Measurements from ENCODE around the gene KCNJ1. TPM values are rescaled to one million over a fixed set of nuclear protein-coding genes. Genes with fewer than 3 reads are reported as not detected.

KCNJ1 gene
- total and polyA plus RNA-seq, 2 of the 8 experiments (the other 6 are each of a cell fraction or from before 2014, with no cell fraction given): 0.17 to 0.23 TPM

GRCh38 chr11:128859563-128860441 is 7.3 kb downstream of the KCNJ1 start (continued):
- peak; percentile 93 to 97 (median 95) for TF ChIP-seq CTCF (IDR thresholded peaks at IDR 0.05; ENCODE audit: control extremely low read depth in 1 of 3, insufficient read depth in 1 of 3, low read depth in 1 of 3, low read length in 3 of 3)
- TF ChIP-seq E2F6 (IDR thresholded peaks at IDR 0.05): peak; percentile 25; the same call in 1 of the 2 replicates
- no peak for TF ChIP-seq BCL11A (IDR thresholded peaks at IDR 0.05; ENCODE audit: low read depth in 2 of 2, low read length in 2 of 2)
- TF ChIP-seq TAF7 (optimal IDR thresholded peaks at IDR 0.05; ENCODE audit: borderline replicate concordance, low read depth, low read length): no peak
- no peak for TF ChIP-seq GTF2F1 (IDR thresholded peaks at IDR 0.05; ENCODE audit: borderline replicate concordance, low read depth, low read length)
- no peak for TF ChIP-seq SRF (IDR thresholded peaks at IDR 0.05; ENCODE audit: low read depth, low read length)
- TF ChIP-seq RAD21 (IDR thresholded peaks at IDR 0.05 in 1 of 2, conservative IDR thresholded peaks at IDR 0.05 in 1 of 2; ENCODE audit: low read depth in 2 of 2, low read length in 2 of 2): peak; percentile 70 to 83
- TF ChIP-seq KDM1A (IDR thresholded peaks at IDR 0.05; ENCODE audit: borderline replicate concordance, low read length): no peak

All from H1 (cell line).